ENCODE results near the gene CD82.

Gene CD82

GRCh38 chr11:44565211-44565952 lies at the start of gene CD82:
TSS of gene CD82 (plus strand) at chr11:44565663. CDS start at chr11:44594663, 29,000 bp downstream.
- DNase-seq (ENCODE audit: low read depth in 2 of 2), result peak; percentile 100

GRCh38 chr11:44516688-44517507 lies 48.6 kb upstream of the CD82 start:
- no peak for DNase-seq (ENCODE audit: low read depth in 2 of 2)

- DNase-seq (ENCODE audit: low read depth in 2 of 2), result no peak
Measured at GRCh38 chr11:44517541-44517940, 47.9 kb upstream of the CD82 start.

- DNase-seq (ENCODE audit: low read depth in 2 of 2), result no peak
Measured at GRCh38 chr11:44518968-44519550, 46.4 kb upstream of the CD82 start.

- DNase-seq (ENCODE audit: low read depth in 2 of 2), result no peak
Measured at GRCh38 chr11:44519989-44520737, 45.3 kb upstream of the CD82 start.

- no peak for DNase-seq (ENCODE audit: low read depth in 2 of 2)
Measured at GRCh38 chr11:44521148-44521547, 44.3 kb upstream of the CD82 start.

GRCh38 chr11:44522294-44522693 lies 43.2 kb upstream of the CD82 start:
- no peak for DNase-seq (ENCODE audit: low read depth in 2 of 2)

- DNase-seq (ENCODE audit: low read depth in 2 of 2), result no peak
Measured at GRCh38 chr11:44524346-44524745, 41.1 kb upstream of the CD82 start.

GRCh38 chr11:44524751-44525201 lies 40.7 kb upstream of the CD82 start:
- DNase-seq (ENCODE audit: low read depth in 2 of 2), result no peak

- no peak for DNase-seq (ENCODE audit: low read depth in 2 of 2)
Measured at GRCh38 chr11:44525473-44526252, 39.8 kb upstream of the CD82 start.

GRCh38 chr11:44526438-44526837 lies 39.0 kb upstream of the CD82 start:
- DNase-seq (ENCODE audit: low read depth in 2 of 2), result no peak

GRCh38 chr11:44527476-44527875 lies 38.0 kb upstream of the CD82 start:
- DNase-seq (ENCODE audit: low read depth in 2 of 2), result no peak

GRCh38 chr11:44528103-44528502 lies 37.4 kb upstream of the CD82 start:
- DNase-seq (ENCODE audit: low read depth in 2 of 2), result no peak

GRCh38 chr11:44528581-44528980 lies 36.9 kb upstream of the CD82 start:
- no peak for DNase-seq (ENCODE audit: low read depth in 2 of 2)

- DNase-seq (ENCODE audit: low read depth in 2 of 2), result no peak
Measured at GRCh38 chr11:44529895-44530412, 35.5 kb upstream of the CD82 start.

- no peak for DNase-seq (ENCODE audit: low read depth in 2 of 2)
Measured at GRCh38 chr11:44530413-44531115, 34.9 kb upstream of the CD82 start.

- DNase-seq (ENCODE audit: low read depth in 2 of 2), result no peak
Measured at GRCh38 chr11:44531116-44531504, 34.4 kb upstream of the CD82 start.

GRCh38 chr11:44531636-44532035 lies 33.8 kb upstream of the CD82 start:
- no peak for DNase-seq (ENCODE audit: low read depth in 2 of 2)

- no peak for DNase-seq (ENCODE audit: low read depth in 2 of 2)
Measured at GRCh38 chr11:44532809-44533208, 32.7 kb upstream of the CD82 start.

Measured in stimulated activated CD8-positive, alpha-beta memory T cell treated with anti-CD3 and anti-CD28 coated beads, Interleukin-2, amount 100 ng/mL, for 48 hours (primary cell).